Measurements from ENCODE around the gene DDX1.

The DDX1 gene

GRCh38 chr2:15661295-15661569, 69.6 kb downstream of the DDX1 start:
- Histone ChIP-seq H3K4me3 (ENCODE audit: low read depth, low read length) (no peak overlapping the region), H2AFZ (ENCODE audit: insufficient read depth, low read length, poor library complexity) (no peak overlapping the region), H4K8ac (ENCODE audit: low read depth, low read length) (no peak overlapping the region), H3K23ac (ENCODE audit: low read length) (no peak overlapping the region), H3K18ac (ENCODE audit: low read length) (no peak overlapping the region), H3K9ac (ENCODE audit: low read length) (no peak overlapping the region), H2BK120ac (ENCODE audit: insufficient read depth, low read length, poor library complexity) (no peak overlapping the region), H2BK5ac (ENCODE audit: low read depth, low read length, poor library complexity) (no peak overlapping the region), H3K14ac (ENCODE audit: low read length) (no peak overlapping the region), H2AK5ac (ENCODE audit: low read length) (no peak overlapping the region), H3K4ac (ENCODE audit: low read depth, low read length) (no peak overlapping the region), H3K4me2 (ENCODE audit: low read length) (no peak overlapping the region), H2BK12ac (ENCODE audit: low read length) (no peak overlapping the region), H3K4me1 (ENCODE audit: control insufficient read depth in 1 of 2, insufficient read depth in 2 of 2, low read length in 2 of 2) (peaks cover 2% of the 10 kb centered on the region in 2 experiments), H4K12ac (ENCODE audit: low read depth, low read length) (no peak overlapping the region), H3K79me2 (ENCODE audit: control insufficient read depth, insufficient read depth, low read length, poor library complexity) (no peaks in the 10 kb centered on the region), H4K91ac (ENCODE audit: low read depth, low read length) (no peak overlapping the region), H3K27ac (ENCODE audit: low read depth, low read length) (no peak overlapping the region), H3K79me1 (ENCODE audit: low read length) (peaks cover 4% of the 10 kb centered on the region), H3K9me3 (ENCODE audit: insufficient read depth, low read depth, low read length) (no peaks in the 10 kb centered on the region), H3K27me3 (ENCODE audit: insufficient read depth, low read length) (no peaks in the 10 kb centered on the region), H3K36me3 (ENCODE audit: control insufficient read depth in 1 of 2, insufficient read depth in 2 of 2, low read length in 2 of 2) (no peaks in the 10 kb centered on the region)
- no CpG with 5 or more reads among the region's 2 CpGs for WGBS (ENCODE audit: extremely low coverage, insufficient coverage, insufficient read length)
- DNase-seq = no peak

GRCh38 chr2:15662026-15662425, 70.4 kb downstream of the DDX1 start:
- no peak overlapping the region for H2BK120ac ChIP-seq (ENCODE audit: insufficient read depth, low read length, poor library complexity)
- H3K18ac ChIP-seq (ENCODE audit: low read length) = no peak overlapping the region
- no peaks in the 10 kb centered on the region for H3K79me2 ChIP-seq (ENCODE audit: control insufficient read depth, insufficient read depth, low read length, poor library complexity)
- no peak overlapping the region for H3K27ac ChIP-seq (ENCODE audit: low read depth, low read length)
- no peak overlapping the region for H4K12ac ChIP-seq (ENCODE audit: low read depth, low read length)
- H3K79me1 ChIP-seq (ENCODE audit: low read length) = peaks cover 4% of the 10 kb centered on the region
- H4K8ac ChIP-seq (ENCODE audit: low read depth, low read length) = no peak overlapping the region
- no CpG with 5 or more reads among the region's 4 CpGs for WGBS (ENCODE audit: extremely low coverage, insufficient coverage, insufficient read length)
- H2AFZ ChIP-seq (ENCODE audit: insufficient read depth, low read length, poor library complexity) = no peak overlapping the region
- H3K36me3 ChIP-seq (ENCODE audit: control insufficient read depth in 1 of 2, insufficient read depth in 2 of 2, low read length in 2 of 2) = no peaks in the 10 kb centered on the region
- H3K4me1 ChIP-seq (ENCODE audit: control insufficient read depth in 1 of 2, insufficient read depth in 2 of 2, low read length in 2 of 2) = peaks cover 2 to 4% of the 10 kb centered on the region in 2 experiments
- no peaks in the 10 kb centered on the region for H3K9me3 ChIP-seq (ENCODE audit: insufficient read depth, low read depth, low read length)
- H2AK5ac ChIP-seq (ENCODE audit: low read length) = no peak overlapping the region
- no peak overlapping the region for H2BK12ac ChIP-seq (ENCODE audit: low read length)
- H3K23ac ChIP-seq (ENCODE audit: low read length) = no peak overlapping the region
- no peak overlapping the region for H4K91ac ChIP-seq (ENCODE audit: low read depth, low read length)
- H3K9ac ChIP-seq (ENCODE audit: low read length) = no peak overlapping the region
- DNase-seq = no peak
- no peak overlapping the region for H3K4ac ChIP-seq (ENCODE audit: low read depth, low read length)
- H3K4me3 ChIP-seq (ENCODE audit: low read depth, low read length) = no peak overlapping the region
- H3K14ac ChIP-seq (ENCODE audit: low read length) = no peak overlapping the region
- no peaks in the 10 kb centered on the region for H3K27me3 ChIP-seq (ENCODE audit: insufficient read depth, low read length)
- no peak overlapping the region for H2BK5ac ChIP-seq (ENCODE audit: low read depth, low read length, poor library complexity)
- no peak overlapping the region for H3K4me2 ChIP-seq (ENCODE audit: low read length)

GRCh38 chr2:15662579-15662978, 70.9 kb downstream of the DDX1 start:
- no peak overlapping the region for H3K18ac ChIP-seq (ENCODE audit: low read length)
- H2BK12ac ChIP-seq (ENCODE audit: low read length) = no peak overlapping the region
- H3K4me1 ChIP-seq (ENCODE audit: control insufficient read depth in 1 of 2, insufficient read depth in 2 of 2, low read length in 2 of 2) = peaks cover 2 to 6% of the 10 kb centered on the region in 2 experiments
- no peak overlapping the region for H3K4me3 ChIP-seq (ENCODE audit: low read depth, low read length)
- H3K27ac ChIP-seq (ENCODE audit: low read depth, low read length) = no peak overlapping the region
- no peak overlapping the region for H4K8ac ChIP-seq (ENCODE audit: low read depth, low read length)
- no peaks in the 10 kb centered on the region for H3K36me3 ChIP-seq (ENCODE audit: control insufficient read depth in 1 of 2, insufficient read depth in 2 of 2, low read length in 2 of 2)
- no peak overlapping the region for H3K14ac ChIP-seq (ENCODE audit: low read length)
- WGBS (ENCODE audit: extremely low coverage, insufficient coverage, insufficient read length) = no CpG with 5 or more reads among the region's 9 CpGs
- no peak overlapping the region for H2BK5ac ChIP-seq (ENCODE audit: low read depth, low read length, poor library complexity)
- no peak overlapping the region for H3K4ac ChIP-seq (ENCODE audit: low read depth, low read length)
- no peak overlapping the region for H2BK120ac ChIP-seq (ENCODE audit: insufficient read depth, low read length, poor library complexity)
- H3K9ac ChIP-seq (ENCODE audit: low read length) = no peak overlapping the region
- no peak overlapping the region for H3K4me2 ChIP-seq (ENCODE audit: low read length)
- no peak for DNase-seq
- H3K23ac ChIP-seq (ENCODE audit: low read length) = no peak overlapping the region
- peak overlapping the region; percentile 30 for H4K91ac ChIP-seq (ENCODE audit: low read depth, low read length)
- H3K79me2 ChIP-seq (ENCODE audit: control insufficient read depth, insufficient read depth, low read length, poor library complexity) = no peaks in the 10 kb centered on the region
- peaks cover 4% of the 10 kb centered on the region for H3K79me1 ChIP-seq (ENCODE audit: low read length)
- no peak overlapping the region for H4K12ac ChIP-seq (ENCODE audit: low read depth, low read length)
- H2AFZ ChIP-seq (ENCODE audit: insufficient read depth, low read length, poor library complexity) = no peak overlapping the region
- no peaks in the 10 kb centered on the region for H3K27me3 ChIP-seq (ENCODE audit: insufficient read depth, low read length)
- peak overlapping the region; percentile 56 for H2AK5ac ChIP-seq (ENCODE audit: low read length)
- H3K9me3 ChIP-seq (ENCODE audit: insufficient read depth, low read depth, low read length) = no peaks in the 10 kb centered on the region

- Histone ChIP-seq H2BK120ac (ENCODE audit: insufficient read depth, low read length, poor library complexity) (no peak overlapping the region), H3K4me3 (ENCODE audit: low read depth, low read length) (no peak overlapping the region), H3K27ac (ENCODE audit: low read depth, low read length) (no peak overlapping the region), H4K12ac (ENCODE audit: low read depth, low read length) (no peak overlapping the region), H3K79me1 (ENCODE audit: low read length) (peaks cover 2% of the 10 kb centered on the region), H3K14ac (ENCODE audit: low read length) (no peak overlapping the region), H3K4ac (ENCODE audit: low read depth, low read length) (no peak overlapping the region), H4K91ac (ENCODE audit: low read depth, low read length) (no peak overlapping the region), H4K8ac (ENCODE audit: low read depth, low read length) (no peak overlapping the region), H3K79me2 (ENCODE audit: control insufficient read depth, insufficient read depth, low read length, poor library complexity) (no peaks in the 10 kb centered on the region), H2BK12ac (ENCODE audit: low read length) (no peak overlapping the region), H3K18ac (ENCODE audit: low read length) (no peak overlapping the region), H3K4me1 (ENCODE audit: control insufficient read depth in 1 of 2, insufficient read depth in 2 of 2, low read length in 2 of 2) (peaks cover 5 to 8% of the 10 kb centered on the region in 2 experiments), H3K9ac (ENCODE audit: low read length) (no peak overlapping the region), H3K36me3 (ENCODE audit: control insufficient read depth in 1 of 2, insufficient read depth in 2 of 2, low read length in 2 of 2) (no peaks in the 10 kb centered on the region), H2AFZ (ENCODE audit: insufficient read depth, low read length, poor library complexity) (no peak overlapping the region), H3K27me3 (ENCODE audit: insufficient read depth, low read length) (no peaks in the 10 kb centered on the region), H3K4me2 (ENCODE audit: low read length) (no peak overlapping the region), H3K9me3 (ENCODE audit: insufficient read depth, low read depth, low read length) (no peaks in the 10 kb centered on the region), H3K23ac (ENCODE audit: low read length) (no peak overlapping the region), H2BK5ac (ENCODE audit: low read depth, low read length, poor library complexity) (no peak overlapping the region), H2AK5ac (ENCODE audit: low read length) (no peak overlapping the region)
- DNase-seq = no peak
- WGBS (ENCODE audit: extremely low coverage, insufficient coverage, insufficient read length) = no CpG with 5 or more reads among the region's 4 CpGs
Measured at GRCh38 chr2:15663802-15664201, 72.1 kb downstream of the DDX1 start.

Measured in trophoblast cell (in vitro differentiated cells and primary cell).